Measurements from ENCODE around the gene GPM6B.

The GPM6B gene

GRCh38 chrX:13774696-13775095 lies 42.2 kb downstream of the GPM6B start:
- no peak overlapping the region for H2BK12ac ChIP-seq (ENCODE audit: low read length)
- no peak overlapping the region for H3K4ac ChIP-seq (ENCODE audit: low read length)
- H2AFZ ChIP-seq (ENCODE audit: low read length), result no peak overlapping the region
- H3K9ac ChIP-seq (ENCODE audit: low read depth, low read length, poor library complexity), result no peak overlapping the region
- no peak for DNase-seq (ENCODE audit: low spot score)
- peaks cover 0 to 5% (median 0%) of the 10 kb centered on the region in 3 experiments for H3K27me3 ChIP-seq (ENCODE audit: control insufficient read depth in 3 of 3, insufficient read depth in 3 of 3, low read depth in 1 of 3, low read length in 3 of 3)
- no peaks in the 10 kb centered on the region for H3K79me1 ChIP-seq (ENCODE audit: low read depth, low read length)
- H2AK5ac ChIP-seq (ENCODE audit: low read depth, low read length), result no peak overlapping the region
- no peak overlapping the region for H4K91ac ChIP-seq (ENCODE audit: low read depth, low read length, poor library complexity)
- no CpG with 5 or more reads among the region's 2 CpGs for WGBS, 2 donors (ENCODE audit: extremely low coverage in 2 of 2, insufficient read length in 2 of 2, insufficient replicate concordance in 1 of 2)
- H2BK15ac ChIP-seq (ENCODE audit: low read length), result no peak overlapping the region
- no peak overlapping the region for H3K18ac ChIP-seq (ENCODE audit: low read length)
- H2BK5ac ChIP-seq (ENCODE audit: low read length), result no peak overlapping the region
- H3K4me2 ChIP-seq (ENCODE audit: insufficient read depth, low read length, poor library complexity, severe bottlenecking), result no peak overlapping the region
- no peak overlapping the region for H3K23ac ChIP-seq (ENCODE audit: low read depth, low read length, poor library complexity)
- no peak overlapping the region for H3K27ac ChIP-seq (replicated peaks; ENCODE audit: low read length)
- H2BK120ac ChIP-seq (ENCODE audit: low read depth, low read length), result no peak overlapping the region
- H3K36me3 ChIP-seq (replicated peaks in 1 of 2; ENCODE audit: control insufficient read depth in 2 of 2, insufficient read depth in 2 of 2, low read length in 2 of 2), result peaks cover 5 to 98% of the 10 kb centered on the region in 2 donors
- no peaks in the 10 kb centered on the region for H3K9me3 ChIP-seq (replicated peaks in 1 of 2; ENCODE audit: control insufficient read depth in 2 of 2, insufficient read depth in 1 of 2, low read depth in 1 of 2, low read length in 2 of 2)
- no peak overlapping the region for H3K14ac ChIP-seq (ENCODE audit: low read length)
- H3K4me3 ChIP-seq (ENCODE audit: low read length in 2 of 2), result no peak overlapping the region
- no peaks in the 10 kb centered on the region for H3K4me1 ChIP-seq (ENCODE audit: control insufficient read depth in 2 of 2, insufficient read depth in 1 of 2, low read depth in 1 of 2, low read length in 2 of 2)
- H4K8ac ChIP-seq (ENCODE audit: low read depth, low read length), result no peak overlapping the region

- H3K4ac ChIP-seq (ENCODE audit: low read length), result no peak overlapping the region
- H3K4me2 ChIP-seq (ENCODE audit: insufficient read depth, low read length, poor library complexity, severe bottlenecking), result no peak overlapping the region
- H3K27ac ChIP-seq (replicated peaks; ENCODE audit: low read length), result peak overlapping the region; percentile 30
- no peak overlapping the region for H2BK15ac ChIP-seq (ENCODE audit: low read length)
- no peak overlapping the region for H2BK12ac ChIP-seq (ENCODE audit: low read length)
- H3K36me3 ChIP-seq (replicated peaks in 1 of 2; ENCODE audit: control insufficient read depth in 2 of 2, insufficient read depth in 2 of 2, low read length in 2 of 2), result peaks cover 4 to 97% of the 10 kb centered on the region in 2 donors
- H4K8ac ChIP-seq (ENCODE audit: low read depth, low read length), result no peak overlapping the region
- H3K27me3 ChIP-seq (ENCODE audit: control insufficient read depth in 3 of 3, insufficient read depth in 3 of 3, low read depth in 1 of 3, low read length in 3 of 3), result peaks cover 0 to 5% (median 0%) of the 10 kb centered on the region in 3 experiments
- no peak overlapping the region for H2BK120ac ChIP-seq (ENCODE audit: low read depth, low read length)
- no peak overlapping the region for H3K4me3 ChIP-seq (ENCODE audit: low read length in 2 of 2)
- peaks cover 3% of the 10 kb centered on the region for H3K79me1 ChIP-seq (ENCODE audit: low read depth, low read length)
- DNase-seq (ENCODE audit: low spot score), result no peak
- no peak overlapping the region for H3K14ac ChIP-seq (ENCODE audit: low read length)
- no peak overlapping the region for H3K23ac ChIP-seq (ENCODE audit: low read depth, low read length, poor library complexity)
- WGBS, 2 donors (ENCODE audit: extremely low coverage in 2 of 2, insufficient read length in 2 of 2, insufficient replicate concordance in 1 of 2), result no CpG with 5 or more reads among the region's 3 CpGs
- H3K4me1 ChIP-seq (ENCODE audit: control insufficient read depth in 2 of 2, insufficient read depth in 1 of 2, low read depth in 1 of 2, low read length in 2 of 2), result no peaks in the 10 kb centered on the region
- no peak overlapping the region for H3K9ac ChIP-seq (ENCODE audit: low read depth, low read length, poor library complexity)
- no peak overlapping the region for H2BK5ac ChIP-seq (ENCODE audit: low read length)
- no peak overlapping the region for H4K91ac ChIP-seq (ENCODE audit: low read depth, low read length, poor library complexity)
- H3K18ac ChIP-seq (ENCODE audit: low read length), result no peak overlapping the region
- no peak overlapping the region for H2AFZ ChIP-seq (ENCODE audit: low read length)
- H3K9me3 ChIP-seq (replicated peaks in 1 of 2; ENCODE audit: control insufficient read depth in 2 of 2, insufficient read depth in 1 of 2, low read depth in 1 of 2, low read length in 2 of 2), result no peaks in the 10 kb centered on the region
- H2AK5ac ChIP-seq (ENCODE audit: low read depth, low read length), result no peak overlapping the region
Measured at GRCh38 chrX:13770013-13770535, 46.8 kb downstream of the GPM6B start.

GRCh38 chrX:13768939-13769338 lies 48.0 kb downstream of the GPM6B start:
- no CpG with 5 or more reads among the region's 4 CpGs for WGBS, 2 donors (ENCODE audit: extremely low coverage in 2 of 2, insufficient read length in 2 of 2, insufficient replicate concordance in 1 of 2)
- Histone ChIP-seq H2AK5ac (ENCODE audit: low read depth, low read length) (no peak overlapping the region), H3K9me3 (replicated peaks in 1 of 2; ENCODE audit: control insufficient read depth in 2 of 2, insufficient read depth in 1 of 2, low read depth in 1 of 2, low read length in 2 of 2) (no peaks in the 10 kb centered on the region), H3K23ac (ENCODE audit: low read depth, low read length, poor library complexity) (no peak overlapping the region), H2BK5ac (ENCODE audit: low read length) (no peak overlapping the region), H4K8ac (ENCODE audit: low read depth, low read length) (no peak overlapping the region), H3K4me1 (ENCODE audit: control insufficient read depth in 2 of 2, insufficient read depth in 1 of 2, low read depth in 1 of 2, low read length in 2 of 2) (peaks cover 2% of the 10 kb centered on the region in 2 donors), H3K36me3 (replicated peaks in 1 of 2; ENCODE audit: control insufficient read depth in 2 of 2, insufficient read depth in 2 of 2, low read length in 2 of 2) (peaks cover 4 to 92% of the 10 kb centered on the region in 2 donors), H3K79me1 (ENCODE audit: low read depth, low read length) (peaks cover 3% of the 10 kb centered on the region), H3K4me3 (ENCODE audit: low read length in 2 of 2) (no peak overlapping the region), H3K14ac (ENCODE audit: low read length) (no peak overlapping the region), H2BK120ac (ENCODE audit: low read depth, low read length) (no peak overlapping the region), H3K18ac (ENCODE audit: low read length) (no peak overlapping the region), H4K91ac (ENCODE audit: low read depth, low read length, poor library complexity) (no peak overlapping the region), H2AFZ (ENCODE audit: low read length) (no peak overlapping the region), H3K27ac (replicated peaks; ENCODE audit: low read length) (no peak overlapping the region), H3K27me3 (ENCODE audit: control insufficient read depth in 3 of 3, insufficient read depth in 3 of 3, low read depth in 1 of 3, low read length in 3 of 3) (peaks cover 0 to 3% (median 0%) of the 10 kb centered on the region in 3 experiments), H2BK12ac (ENCODE audit: low read length) (no peak overlapping the region), H3K4me2 (ENCODE audit: insufficient read depth, low read length, poor library complexity, severe bottlenecking) (no peak overlapping the region), H2BK15ac (ENCODE audit: low read length) (no peak overlapping the region), H3K9ac (ENCODE audit: low read depth, low read length, poor library complexity) (no peak overlapping the region), H3K4ac (ENCODE audit: low read length) (no peak overlapping the region)
- no peak for DNase-seq (ENCODE audit: low spot score)

GRCh38 chrX:13764765-13765164 lies 52.1 kb downstream of the GPM6B start:
- Histone ChIP-seq H3K4me3 (ENCODE audit: low read length in 2 of 2) (no peak overlapping the region), H3K4ac (ENCODE audit: low read length) (no peak overlapping the region), H2BK120ac (ENCODE audit: low read depth, low read length) (no peak overlapping the region), H3K18ac (ENCODE audit: low read length) (no peak overlapping the region), H3K36me3 (replicated peaks in 1 of 2; ENCODE audit: control insufficient read depth in 2 of 2, insufficient read depth in 2 of 2, low read length in 2 of 2) (peaks cover 4 to 90% of the 10 kb centered on the region in 2 donors), H2AFZ (ENCODE audit: low read length) (no peak overlapping the region), H2BK5ac (ENCODE audit: low read length) (no peak overlapping the region), H3K4me1 (ENCODE audit: control insufficient read depth in 2 of 2, insufficient read depth in 1 of 2, low read depth in 1 of 2, low read length in 2 of 2) (peaks cover 2 to 6% of the 10 kb centered on the region in 2 donors), H2BK12ac (ENCODE audit: low read length) (no peak overlapping the region), H3K14ac (ENCODE audit: low read length) (no peak overlapping the region), H3K4me2 (ENCODE audit: insufficient read depth, low read length, poor library complexity, severe bottlenecking) (no peak overlapping the region), H3K23ac (ENCODE audit: low read depth, low read length, poor library complexity) (no peak overlapping the region), H3K79me1 (ENCODE audit: low read depth, low read length) (peaks cover 3% of the 10 kb centered on the region), H2AK5ac (ENCODE audit: low read depth, low read length) (no peak overlapping the region), H4K91ac (ENCODE audit: low read depth, low read length, poor library complexity) (no peak overlapping the region), H3K27ac (replicated peaks; ENCODE audit: low read length) (peak overlapping the region; percentile 69), H3K9ac (ENCODE audit: low read depth, low read length, poor library complexity) (no peak overlapping the region), H4K8ac (ENCODE audit: low read depth, low read length) (no peak overlapping the region), H3K27me3 (ENCODE audit: control insufficient read depth in 3 of 3, insufficient read depth in 3 of 3, low read depth in 1 of 3, low read length in 3 of 3) (peaks cover 0 to 3% (median 0%) of the 10 kb centered on the region in 3 experiments), H3K9me3 (replicated peaks in 1 of 2; ENCODE audit: control insufficient read depth in 2 of 2, insufficient read depth in 1 of 2, low read depth in 1 of 2, low read length in 2 of 2) (no peaks in the 10 kb centered on the region), H2BK15ac (ENCODE audit: low read length) (no peak overlapping the region)
- WGBS, 2 donors (ENCODE audit: extremely low coverage in 2 of 2, insufficient read length in 2 of 2, insufficient replicate concordance in 1 of 2), result no CpG with 5 or more reads among the region's 6 CpGs
- DNase-seq (ENCODE audit: low spot score), result peak; percentile 23

Data from neuronal stem cell (in vitro differentiated cells).